Peyer's patch (tissue), 4 donors: ENCODE data around the gene SMPD1. TPM values are rescaled to one million over a fixed set of nuclear protein-coding genes. Genes with fewer than 3 reads are reported as not detected.

Source experiments
- DNase-seq, 3 donors: peaks; one replicate each; pipeline ENCODE4 v3.0.0-alpha.2; 2017 to 2019
- H3K27ac ChIP-seq, 4 donors: fragments of 200-600 bp; sonication (generic); one replicate each; pipeline ENCODE4 v1.5.1; 2016 to 2019
- H3K27me3 ChIP-seq, 2 donors: fragments of 200-600 bp; sonication (generic); one replicate each; pipeline ENCODE4 v1.5.1; 2019
- H3K36me3 ChIP-seq, 3 donors: fragments of 200-600 bp; sonication (generic); one replicate each; pipeline ENCODE4 v1.5.1; 2016 to 2019
- H3K4me1 ChIP-seq, 4 donors: fragments of 200-600 bp; sonication (generic); one replicate each; pipeline ENCODE4 v1.5.1; 2016 to 2019
- H3K4me3 ChIP-seq, 4 donors: fragments of 200-600 bp; sonication (generic); 1 replicate in 3 of 4; 2 replicates in 1 of 4; pipeline ENCODE4 v1.5.1; 2016 to 2019; ENCODE audit warnings: mild to moderate bottlenecking in 1 of 4
- H3K9me3 ChIP-seq, 4 donors: fragments of 200-600 bp; sonication (generic); one replicate each; pipeline ENCODE4 v1.5.1; 2016 to 2019; ENCODE audit warnings: mild to moderate bottlenecking in 1 of 4
- POLR2A ChIP-seq, 2 donors: fragments of 450-650 bp; IDR thresholded peaks; one replicate each; pipeline ENCODE4 v1.5.1; 2017; ENCODE audit warnings: antibody characterized with exemption in 2 of 2, mild to moderate bottlenecking in 2 of 2, moderate library complexity in 2 of 2
- total RNA-seq, 4 donors: library from RNA; depleted of rRNA; stranded (reverse); fragments of >200 nt; gene quantifications; one replicate each; pipeline ENCODE4 v1.1.0, GENCODE V29; 2016
- TF ChIP-seq, protein P1 (sequence below), 6 experiments: fragments of 450-650 bp in 4 of 6; fragments of 200-600 bp in 2 of 6; sonication (generic) in 1 of 6; IDR thresholded peaks; one replicate each; pipeline ENCODE4 v1.5.1; 2017 to 2019; ENCODE audit warnings: antibody characterized with exemption in 6 of 6, mild to moderate bottlenecking in 3 of 6, moderate library complexity in 1 of 6

The SMPD1 gene
- total RNA-seq, 4 donors from 2014 or later, result 11.6 to 78.3 (median 55.7) TPM

DNA sequence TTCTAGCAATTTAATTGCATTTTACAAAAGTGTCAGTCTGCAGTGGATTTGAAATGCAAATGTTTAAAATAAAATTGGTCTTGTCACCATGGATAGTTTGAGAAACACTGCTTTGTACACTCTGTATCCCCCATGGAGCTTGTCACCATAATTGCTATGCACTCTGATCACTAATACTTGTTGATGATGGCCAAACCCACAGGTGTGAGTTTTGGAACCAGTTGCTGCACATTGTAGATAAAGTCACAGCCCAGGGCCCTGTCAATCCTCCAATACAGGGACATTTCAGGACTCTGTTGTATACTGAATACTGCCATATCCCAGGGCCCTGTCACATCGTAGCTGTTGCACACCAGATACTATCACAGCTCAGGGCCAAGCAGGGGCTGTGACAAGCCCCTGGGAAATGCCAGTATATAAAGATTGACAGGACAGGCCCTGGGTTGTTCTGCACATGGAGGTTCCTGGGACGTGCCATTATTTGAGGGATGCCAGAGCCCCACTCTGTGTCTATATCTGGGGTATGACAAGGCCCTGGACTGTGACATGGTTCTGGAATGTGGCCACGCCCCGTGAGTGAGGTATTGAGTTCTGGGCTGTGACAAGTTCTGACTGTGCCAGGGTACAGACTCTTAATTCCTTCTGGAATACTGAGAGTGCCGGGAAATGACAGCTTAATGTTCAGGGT lies 27.9 kb upstream of the SMPD1 start:
- TF ChIP-seq, protein P1, sequence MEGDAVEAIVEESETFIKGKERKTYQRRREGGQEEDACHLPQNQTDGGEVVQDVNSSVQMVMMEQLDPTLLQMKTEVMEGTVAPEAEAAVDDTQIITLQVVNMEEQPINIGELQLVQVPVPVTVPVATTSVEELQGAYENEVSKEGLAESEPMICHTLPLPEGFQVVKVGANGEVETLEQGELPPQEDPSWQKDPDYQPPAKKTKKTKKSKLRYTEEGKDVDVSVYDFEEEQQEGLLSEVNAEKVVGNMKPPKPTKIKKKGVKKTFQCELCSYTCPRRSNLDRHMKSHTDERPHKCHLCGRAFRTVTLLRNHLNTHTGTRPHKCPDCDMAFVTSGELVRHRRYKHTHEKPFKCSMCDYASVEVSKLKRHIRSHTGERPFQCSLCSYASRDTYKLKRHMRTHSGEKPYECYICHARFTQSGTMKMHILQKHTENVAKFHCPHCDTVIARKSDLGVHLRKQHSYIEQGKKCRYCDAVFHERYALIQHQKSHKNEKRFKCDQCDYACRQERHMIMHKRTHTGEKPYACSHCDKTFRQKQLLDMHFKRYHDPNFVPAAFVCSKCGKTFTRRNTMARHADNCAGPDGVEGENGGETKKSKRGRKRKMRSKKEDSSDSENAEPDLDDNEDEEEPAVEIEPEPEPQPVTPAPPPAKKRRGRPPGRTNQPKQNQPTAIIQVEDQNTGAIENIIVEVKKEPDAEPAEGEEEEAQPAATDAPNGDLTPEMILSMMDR (IDR thresholded peaks at IDR 0.05), result no peak
- TF ChIP-seq POLR2A (IDR thresholded peaks at IDR 0.05), result no peak
- Histone ChIP-seq H3K4me3 (no peak overlapping the region), H3K27me3 (no peaks in the 10 kb centered on the region), H3K27ac (no peak overlapping the region), H3K9me3 (no peaks in the 10 kb centered on the region), H3K4me1 (no peaks in the 10 kb centered on the region), H3K36me3 (no peaks in the 10 kb centered on the region)
- DNase-seq, result no peak

DNA sequence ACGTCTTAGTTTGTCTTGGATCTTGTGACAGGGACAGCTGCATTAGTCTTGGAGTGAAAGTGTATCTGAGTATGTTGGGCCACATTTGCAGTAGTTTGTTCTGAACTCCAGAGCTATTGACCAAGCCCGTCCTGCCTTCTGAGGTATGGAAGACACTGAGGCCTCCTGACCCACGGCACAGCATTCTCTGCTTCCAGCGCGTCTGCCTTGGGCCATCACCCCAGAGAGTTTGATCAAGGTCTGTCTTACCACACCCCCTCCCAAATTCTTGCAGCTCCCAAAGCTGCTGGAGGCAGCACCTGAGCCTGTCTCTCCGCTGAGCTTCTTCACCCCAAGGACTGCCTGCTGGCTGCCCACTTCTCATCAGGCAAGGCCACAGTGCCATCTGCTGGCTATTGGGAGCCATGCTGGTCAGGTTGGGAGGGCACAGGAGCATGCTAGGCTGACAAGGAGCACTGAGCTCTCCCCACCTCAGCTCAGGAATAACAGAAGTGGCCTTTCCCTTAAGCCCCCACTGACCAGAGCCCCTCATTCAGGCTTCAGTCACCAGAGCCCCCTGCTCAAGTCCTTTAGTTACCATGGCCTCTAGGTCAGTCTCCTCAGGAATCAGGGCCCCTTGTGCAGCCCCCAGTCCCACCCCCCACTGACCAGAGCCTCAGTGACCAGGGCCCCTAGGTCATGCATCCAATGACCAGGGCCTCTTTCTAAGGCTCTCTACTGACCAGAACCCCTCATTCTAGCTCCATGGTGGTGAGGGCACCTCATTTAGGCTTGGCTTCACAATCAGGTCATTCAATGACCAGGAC lies 27.2 kb upstream of the SMPD1 start:
- Histone ChIP-seq H3K4me1 (no peaks in the 10 kb centered on the region), H3K9me3 (no peaks in the 10 kb centered on the region), H3K27me3 (no peaks in the 10 kb centered on the region), H3K4me3 (no peak overlapping the region), H3K27ac (no peak overlapping the region), H3K36me3 (no peaks in the 10 kb centered on the region)
- no peak for TF ChIP-seq POLR2A (IDR thresholded peaks at IDR 0.05)
- TF ChIP-seq, protein P1 (IDR thresholded peaks at IDR 0.05), result peak in 5 of 6 experiments; percentile 27 to 77 (median 67)
- peak; percentile 50 to 85 (median 75) for DNase-seq

DNA sequence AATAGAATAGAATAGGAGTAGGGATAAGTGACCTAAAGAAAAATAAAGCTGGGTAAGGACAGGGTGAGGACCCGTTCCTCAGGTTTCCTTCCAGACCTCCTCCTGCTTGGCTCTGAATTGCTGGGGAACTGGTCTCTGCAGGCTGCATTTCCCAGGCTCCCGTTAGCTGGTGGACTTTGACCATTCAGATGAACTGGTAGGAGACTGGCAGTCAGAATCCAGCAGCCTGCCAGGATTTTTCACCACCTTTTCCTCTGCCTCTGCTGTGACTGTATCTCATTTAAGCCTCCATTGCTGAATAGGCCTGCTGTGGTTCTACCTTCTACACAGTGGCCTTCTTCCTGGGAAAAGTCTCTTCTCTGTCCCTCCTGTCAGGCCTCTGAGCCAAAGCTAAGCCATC lies 24.6 kb upstream of the SMPD1 start:
- Histone ChIP-seq H3K4me3 (no peak overlapping the region), H3K36me3 (no peaks in the 10 kb centered on the region), H3K27ac (no peak overlapping the region), H3K9me3 (no peaks in the 10 kb centered on the region), H3K27me3 (no peaks in the 10 kb centered on the region), H3K4me1 (no peaks in the 10 kb centered on the region)
- DNase-seq, result no peak
- TF ChIP-seq, protein P1 (IDR thresholded peaks at IDR 0.05), result no peak
- TF ChIP-seq POLR2A (IDR thresholded peaks at IDR 0.05), result no peak

DNA sequence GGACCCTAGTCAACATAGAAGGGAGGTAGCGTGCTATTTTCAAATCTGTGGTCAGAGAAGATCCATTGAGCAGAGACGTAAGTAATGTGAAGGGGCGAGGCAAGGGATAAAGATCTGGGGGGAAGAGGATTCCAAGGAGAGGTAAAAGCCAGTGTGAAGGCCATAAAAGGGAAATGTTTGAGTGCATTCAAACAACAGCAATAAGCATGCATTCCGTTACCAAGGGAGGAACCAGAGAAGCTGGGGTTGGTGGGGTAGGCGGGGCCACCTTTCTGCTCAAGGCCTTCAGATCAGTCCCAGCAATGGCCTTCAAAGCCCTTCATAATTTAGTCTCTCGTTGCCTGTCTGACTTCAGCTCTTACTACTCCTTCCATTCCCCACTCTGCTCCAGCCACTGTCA lies 18.4 kb upstream of the SMPD1 start:
- Histone ChIP-seq H3K4me3 (no peak overlapping the region), H3K4me1 (no peaks in the 10 kb centered on the region), H3K36me3 (no peaks in the 10 kb centered on the region), H3K27ac (no peak overlapping the region), H3K27me3 (no peaks in the 10 kb centered on the region), H3K9me3 (no peaks in the 10 kb centered on the region)
- TF ChIP-seq, protein P1 (IDR thresholded peaks at IDR 0.05), result no peak
- no peak for TF ChIP-seq POLR2A (IDR thresholded peaks at IDR 0.05)
- DNase-seq, result no peak

DNA sequence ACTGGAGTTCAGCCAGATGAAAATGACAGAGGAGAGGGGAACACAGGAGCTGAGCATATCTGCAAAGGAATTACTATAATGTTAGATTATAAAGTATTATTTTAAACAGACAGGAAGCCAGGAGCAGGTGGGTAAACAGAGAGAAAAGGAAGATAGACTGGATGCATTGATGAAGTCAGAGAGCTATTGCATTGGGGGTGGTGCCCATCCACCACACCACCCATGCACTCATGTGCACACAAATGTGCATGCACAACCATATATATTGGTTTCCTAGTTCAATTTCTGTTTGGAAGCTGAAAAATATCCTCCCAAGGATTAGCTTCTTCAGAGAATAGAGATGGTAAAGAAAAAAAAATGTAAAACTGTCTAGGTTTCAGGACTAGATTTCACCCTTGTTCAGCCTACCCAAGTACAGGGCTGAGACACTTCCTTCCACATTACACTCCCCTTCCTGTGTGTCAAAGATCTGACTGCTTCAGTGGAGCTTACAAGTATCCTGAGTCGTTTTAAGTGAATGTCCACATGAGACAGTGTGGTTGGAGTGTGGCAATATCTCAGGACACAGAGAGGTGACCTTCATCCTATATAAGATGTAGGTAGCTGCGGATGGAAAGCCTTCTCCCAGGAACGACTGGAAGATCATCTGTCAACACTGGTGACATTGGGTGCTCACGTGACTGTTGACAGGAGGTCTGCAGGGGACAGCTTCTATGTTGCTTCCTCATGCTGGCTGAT lies 12.2 kb upstream of the SMPD1 start:
- no peak overlapping the region for H3K4me3 ChIP-seq
- no peaks in the 10 kb centered on the region for H3K9me3 ChIP-seq
- no peak for DNase-seq
- no peaks in the 10 kb centered on the region for H3K36me3 ChIP-seq
- H3K27me3 ChIP-seq, result no peaks in the 10 kb centered on the region
- H3K4me1 ChIP-seq, result no peaks in the 10 kb centered on the region
- H3K27ac ChIP-seq, result peak overlapping the region in 1 of 4 donors; percentile 11
- TF ChIP-seq, protein P1 (IDR thresholded peaks at IDR 0.05), result no peak
- no peak for TF ChIP-seq POLR2A (IDR thresholded peaks at IDR 0.05)
